K562 (cell line): ENCODE data around the gene HTT-AS.

Source experiments
- BRCA1 ChIP-seq, 2 experiments: fragments of 450-650 bp in 1 of 2; sonication (generic) in 1 of 2; formaldehyde crosslinking in 1 of 2; IDR thresholded peaks; 2 replicates each; pipeline versions ENCODE4 v1.5.0 to v1.6.1; 2017 to 2020; ENCODE audit warnings: mild to moderate bottlenecking in 1 of 2, missing genetic modification reagents in 1 of 2
- EGR1 ChIP-seq: fragments of 450-650 bp; conservative IDR thresholded peaks from 2 replicates; pipeline ENCODE4 v1.6.1; 2017; ENCODE audit warnings: mild to moderate bottlenecking
- EP300 ChIP-seq: IDR thresholded peaks from 2 replicates; pipeline ENCODE4 v1.6.1; 2012; ENCODE audit warnings: low read length, improper control_type of control experiment
- MAX ChIP-seq: sonication (generic); formaldehyde crosslinking; IDR thresholded peaks from 2 replicates; pipeline ENCODE4 v1.9.0; 2022; ENCODE audit warnings: mild to moderate bottlenecking, missing genetic modification reagents
- MYC ChIP-seq, 2 experiments: fragments of 250-450 bp in 1 of 2; sonication (Bioruptor Pico) in 1 of 2; IDR thresholded peaks; 2 replicates each; pipeline versions ENCODE4 v1.5.1 to v1.6.1; 2012 to 2021; ENCODE audit warnings: low read depth in 2 of 2, borderline replicate concordance in 1 of 2, improper control_type of control experiment in 1 of 2, low read length in 1 of 2, mild to moderate bottlenecking in 1 of 2, moderate library complexity in 1 of 2
- RBFOX2 ChIP-seq: fragments of 200-400 bp; formaldehyde crosslinking; IDR thresholded peaks from 2 replicates; pipeline ENCODE4 v1.6.1; 2017; ENCODE audit warnings: low read depth, mild to moderate bottlenecking, low read length, moderate library complexity
- ZNF551 ChIP-seq: fragments of 250-450 bp; sonication (Bioruptor Pico); IDR thresholded peaks from 2 replicates; pipeline ENCODE4 v1.5.0; 2021; ENCODE audit warnings: mild to moderate bottlenecking, moderate library complexity

GRCh38 chr4:3065551-3065950 lies 8.8 kb downstream of the HTT-AS start:
- TF ChIP-seq MAX (no peak), MYC (IDR thresholded peaks at IDR 0.05; ENCODE audit: low read depth, low read length) (no peak), MYC (CRISPR knock-in tag; IDR thresholded peaks at IDR 0.05; ENCODE audit: borderline replicate concordance, low read depth) (no peak), EGR1 (no peak), EP300 (no peak), BRCA1 (IDR thresholded peaks at IDR 0.05) (no peak), BRCA1 (CRISPR knock-in tag; IDR thresholded peaks at IDR 0.05) (no peak), RBFOX2 (no peak), ZNF551 (CRISPR knock-in tag) (no peak)
